H1 (cell line): Measurements from ENCODE around the gene ELFN1. TPM values are rescaled to one million over a fixed set of nuclear protein-coding genes. Genes with fewer than 3 reads are reported as not detected.

Source experiments
- CTCF ChIA-PET: fragments of 300-600 bp; sonication (Branson Sonifier 250); formaldehyde crosslinking; loops from one replicate; lab custom pipeline; 2021; ENCODE audit not compliant: partially characterized antibody; lab: Charles Lee
- POLR2A ChIA-PET: fragments of 300-600 bp; sonication (Branson Sonifier 250); formaldehyde crosslinking; loops from one replicate; lab custom pipeline; 2021; ENCODE audit warnings: inconsistent platforms; ENCODE audit not compliant: partially characterized antibody; lab: Charles Lee
- DNase-seq, 2 experiments: peaks; one replicate each; pipeline versions ENCODE4 v3.0.0 to v3.0.0-alpha.2; 2010 to 2022; ENCODE audit warnings: low spot score in 2 of 2, low read depth in 1 of 2, mixed read lengths in 1 of 2
- FAIRE-seq: peaks from 2 replicates; lab custom pipeline; 2011; peaks lifted over from hg19 to GRCh38; lab: Jason Lieb, UNC
- H2AFZ ChIP-seq: 2 replicates; pipeline ENCODE4 v1.8.1; 2012; ENCODE audit warnings: low read length, inconsistent platforms
- H2AK5ac ChIP-seq: 2 replicates; pipeline ENCODE4 v1.6.1; 2013; ENCODE audit warnings: low read depth, low read length
- H2BK120ac ChIP-seq: replicated peaks from 2 replicates; pipeline ENCODE3; 2013; ENCODE audit warnings: low read depth, low read length, inconsistent platforms
- H2BK12ac ChIP-seq: 2 replicates; pipeline ENCODE4 v1.6.1; 2013; ENCODE audit warnings: low read depth, low read length
- H2BK15ac ChIP-seq: 2 replicates; pipeline ENCODE4 v1.6.1; 2013; ENCODE audit warnings: low read length
- H2BK20ac ChIP-seq: 2 replicates; pipeline ENCODE4 v1.6.1; 2013; ENCODE audit warnings: low read length
- H2BK5ac ChIP-seq: 2 replicates; pipeline ENCODE4 v1.6.1; 2013; ENCODE audit warnings: low read depth, low read length
- H3K14ac ChIP-seq: 2 replicates; pipeline ENCODE4 v1.6.1; 2013; ENCODE audit warnings: inconsistent platforms; ENCODE audit not compliant: insufficient read length
- H3K18ac ChIP-seq: 2 replicates; pipeline ENCODE4 v1.6.1; 2013; ENCODE audit warnings: low read length; ENCODE audit errors: extremely low read depth
- H3K23ac ChIP-seq: 2 replicates; pipeline ENCODE4 v1.6.1; 2013; ENCODE audit warnings: inconsistent platforms; ENCODE audit not compliant: insufficient read length
- H3K23me2 ChIP-seq: 2 replicates; pipeline ENCODE4 v1.6.1; 2013; ENCODE audit warnings: low read depth, low read length
- H3K27ac ChIP-seq: 2 replicates; pipeline ENCODE4 v1.6.1; 2011; ENCODE audit warnings: low read depth, low read length, inconsistent platforms
- H3K27me3 ChIP-seq, 4 experiments: replicated peaks in 1 of 4; 1 replicate in 1 of 4; 2 replicates in 3 of 4; pipeline versions ENCODE4 v1.6.1 to v1.8.1; 2011 to 2013; ENCODE audit warnings: low read length in 3 of 4, mild to moderate bottlenecking in 3 of 4, inconsistent platforms in 2 of 4, mixed read lengths in 2 of 4, moderate library complexity in 1 of 4; ENCODE audit not compliant: control insufficient read depth in 3 of 4, insufficient read depth in 3 of 4; ENCODE audit errors: extremely low read depth in 1 of 4
- H3K36me3 ChIP-seq, 4 experiments: 2 replicates each; pipeline versions ENCODE4 v1.6.1 to v1.8.1; 2011 to 2013; ENCODE audit warnings: mild to moderate bottlenecking in 4 of 4, low read length in 3 of 4, moderate library complexity in 2 of 4, control low read depth in 1 of 4, inconsistent platforms in 1 of 4; ENCODE audit not compliant: insufficient read depth in 4 of 4, control insufficient read depth in 2 of 4
- H3K4ac ChIP-seq: replicated peaks from 2 replicates; pipeline ENCODE3; 2013; ENCODE audit warnings: low read length, low read depth, mixed read lengths, inconsistent platforms; ENCODE audit not compliant: insufficient read length
- H3K4me1 ChIP-seq, 4 experiments: replicated peaks in 1 of 4; 1 replicate in 1 of 4; 2 replicates in 3 of 4; pipeline versions ENCODE4 v1.6.1 to v1.8.1; 2011 to 2013; ENCODE audit warnings: low read length in 3 of 4, inconsistent platforms in 2 of 4, mixed read lengths in 1 of 4; ENCODE audit not compliant: insufficient read depth in 4 of 4, control insufficient read depth in 3 of 4
- H3K4me2 ChIP-seq, 2 experiments: 2 replicates each; pipeline versions ENCODE4 v1.6.1 to v1.8.1; 2011 to 2013; ENCODE audit warnings: low read depth in 2 of 2, low read length in 2 of 2, control low read depth in 1 of 2, inconsistent platforms in 1 of 2, mild to moderate bottlenecking in 1 of 2; ENCODE audit not compliant: insufficient read depth in 1 of 2
- H3K4me3 ChIP-seq, 4 experiments: fragments of 200-600, 300-600 bp in 1 of 4; sonication (generic), shearing (Covaris generic), sonication (Bioruptor Twin) in 1 of 4; 2 replicates each; pipeline versions ENCODE4 v1.5.1 to v1.8.1; 2011 to 2016; ENCODE audit warnings: low read length in 4 of 4, low read depth in 3 of 4, control low read depth in 2 of 4, inconsistent platforms in 2 of 4, mild to moderate bottlenecking in 2 of 4, mixed read lengths in 1 of 4, moderate library complexity in 1 of 4; ENCODE audit not compliant: insufficient read depth in 2 of 4; ENCODE audit errors: extremely low read depth in 1 of 4
- H3K56ac ChIP-seq: replicated peaks from 2 replicates; pipeline ENCODE3; 2013; ENCODE audit warnings: low read depth, mild to moderate bottlenecking, mixed read lengths, low read length, inconsistent platforms; ENCODE audit not compliant: insufficient read length
- H3K79me1 ChIP-seq: 2 replicates; pipeline ENCODE4 v1.6.1; 2013; ENCODE audit warnings: low read depth, low read length, control low read depth
- H3K79me2 ChIP-seq, 2 experiments: 2 replicates each; pipeline versions ENCODE4 v1.6.1 to v1.8.1; 2012 to 2013; ENCODE audit warnings: low read length in 2 of 2, mild to moderate bottlenecking in 2 of 2, inconsistent platforms in 1 of 2; ENCODE audit not compliant: insufficient read depth in 2 of 2, control insufficient read depth in 1 of 2
- H3K9ac ChIP-seq, 4 experiments: replicated peaks in 1 of 4; 1 replicate in 1 of 4; 2 replicates in 3 of 4; pipeline versions ENCODE4 v1.6.1 to v1.8.1; 2011 to 2013; ENCODE audit warnings: low read depth in 3 of 4, low read length in 3 of 4, control low read depth in 2 of 4, mild to moderate bottlenecking in 2 of 4, moderate library complexity in 2 of 4, inconsistent platforms in 1 of 4; ENCODE audit errors: extremely low read depth in 1 of 4
- H3K9me3 ChIP-seq, 2 experiments: 2 replicates each; pipeline versions ENCODE4 v1.6.1 to v1.8.1; 2012 to 2013; ENCODE audit warnings: mild to moderate bottlenecking in 2 of 2, moderate library complexity in 2 of 2, control low read depth in 1 of 2, inconsistent platforms in 1 of 2, low read depth in 1 of 2, low read length in 1 of 2, mixed read lengths in 1 of 2; ENCODE audit not compliant: insufficient read depth in 2 of 2
- H4K20me1 ChIP-seq, 2 experiments: replicated peaks in 1 of 2; 2 replicates each; pipeline versions ENCODE3 to v1.8.1; 2011 to 2013; ENCODE audit warnings: inconsistent platforms in 2 of 2, low read length in 2 of 2, mild to moderate bottlenecking in 1 of 2; ENCODE audit not compliant: insufficient read depth in 2 of 2, control insufficient read depth in 1 of 2
- H4K5ac ChIP-seq: 2 replicates; pipeline ENCODE4 v1.6.1; 2013; ENCODE audit warnings: low read length, low read depth, mixed read lengths, inconsistent platforms; ENCODE audit not compliant: insufficient read length
- H4K8ac ChIP-seq: 2 replicates; pipeline ENCODE4 v1.8.0; 2013; ENCODE audit warnings: mild to moderate bottlenecking, moderate library complexity, low read length, inconsistent platforms; ENCODE audit not compliant: insufficient read depth; ENCODE audit errors: extremely low read depth
- H4K91ac ChIP-seq: replicated peaks from 2 replicates; pipeline ENCODE3; 2013; ENCODE audit warnings: low read length, mixed read lengths, inconsistent platforms; ENCODE audit not compliant: insufficient read length
- BACH1 ChIP-seq: IDR thresholded peaks from 2 replicates; pipeline ENCODE4 v1.6.1; 2012; ENCODE audit warnings: low read length, improper control_type of control experiment
- CREB1 ChIP-seq: IDR thresholded peaks from 2 replicates; pipeline ENCODE4 v1.6.1; 2012; ENCODE audit warnings: inconsistent platforms
- GABPA ChIP-seq: IDR thresholded peaks from 2 replicates; pipeline ENCODE4 v1.6.1; 2011; ENCODE audit warnings: mild to moderate bottlenecking, low read length, moderate library complexity, borderline replicate concordance; ENCODE audit not compliant: insufficient read depth
- GTF2F1 ChIP-seq: IDR thresholded peaks from 2 replicates; pipeline ENCODE4 v1.6.1; 2012; ENCODE audit warnings: low read depth, low read length, improper control_type of control experiment, borderline replicate concordance
- HDAC6 ChIP-seq: IDR thresholded peaks from one replicate; pipeline ENCODE4 v1.7.1; 2012; ENCODE audit warnings: low read depth, mild to moderate bottlenecking, inconsistent platforms, low read length, moderate library complexity
- JUN ChIP-seq: IDR thresholded peaks from 2 replicates; pipeline ENCODE4 v1.6.1; 2011; ENCODE audit warnings: low read depth, mild to moderate bottlenecking, improper control_type of control experiment, low read length
- KDM4A ChIP-seq: IDR thresholded peaks from one replicate; pipeline ENCODE4 v1.7.1; 2012; ENCODE audit warnings: low read depth, mild to moderate bottlenecking, moderate library complexity, low read length, inconsistent platforms; ENCODE audit not compliant: severe bottlenecking
- KDM5A ChIP-seq: fragments of 200-600 bp; IDR thresholded peaks from 2 replicates; pipeline ENCODE4 v1.7.1; 2012; ENCODE audit warnings: mild to moderate bottlenecking, low read length, inconsistent platforms, mixed read lengths
- PHF8 ChIP-seq: fragments of 200-600 bp; sonication (generic); conservative IDR thresholded peaks from 2 replicates; pipeline ENCODE4 v1.7.1; 2012; ENCODE audit warnings: low read depth, mild to moderate bottlenecking, inconsistent platforms, low read length, moderate library complexity
- POLR2AphosphoS5 ChIP-seq: IDR thresholded peaks from 2 replicates; pipeline ENCODE4 v1.6.1; 2011; ENCODE audit warnings: low read depth, low read length
- RFX5 ChIP-seq: IDR thresholded peaks from 2 replicates; pipeline ENCODE4 v1.6.1; 2011; ENCODE audit warnings: low read depth, low read length, improper control_type of control experiment, borderline replicate concordance
- SP2 ChIP-seq: IDR thresholded peaks from 2 replicates; pipeline ENCODE4 v1.6.1; 2012; ENCODE audit warnings: mild to moderate bottlenecking, low read length, inconsistent platforms
- ZNF274 ChIP-seq: IDR thresholded peaks from 2 replicates; pipeline ENCODE4 v1.7.0; 2012; ENCODE audit warnings: low read length, borderline replicate concordance; ENCODE audit errors: extremely low read depth
- WGBS, 2 experiments: shearing (Covaris generic) in 1 of 2; methylation state at CpG; one replicate each; pipeline versions ENCODE4 v1.1.6 to v1.1.7; 2013 to 2015; ENCODE audit warnings: low lambda C conversion rate in 2 of 2, mixed read lengths in 2 of 2, inconsistent platforms in 1 of 2, low coverage in 1 of 2, missing lambda C conversion rate in 1 of 2; ENCODE audit not compliant: insufficient replicate concordance in 2 of 2, insufficient coverage in 1 of 2, insufficient read length in 1 of 2; ENCODE audit errors: extremely low coverage in 1 of 2, missing lambda C conversion rate in 1 of 2; 5-methylcytosine and 5-hydroxymethylcytosine counted together
- polyA plus RNA-seq, 7 experiments: library from polyadenylated mRNA; depleted of rRNA in 3 of 7; stranded (reverse) in 5 of 7; unstranded in 2 of 7; fragments of >200 nt in 5 of 7; fragments of 200-250 nt in 2 of 7; gene quantifications; 1 replicate in 5 of 7; 2 replicates in 1 of 7; 4 replicates in 1 of 7; pipeline versions ENCODE4 v1.2.1 to v1.2.3, GENCODE V29; 2011 to 2013; ENCODE audit warnings: missing spikeins in 2 of 7, mixed read lengths in 2 of 7
- total RNA-seq: library from RNA; stranded (reverse); fragmentation: NEBNext Ultra II Directional; extraction: Animal tissue kit (Norgen Biotek cat#: 25700); gene quantifications from 2 replicates; pipeline ENCODE4 v1.2.1, GENCODE V29; 2021
- TF ChIP-seq, protein P1 (sequence below): IDR thresholded peaks from 2 replicates; pipeline ENCODE4 v1.6.1; 2012; ENCODE audit warnings: inconsistent platforms

Gene ELFN1
- total and polyA plus RNA-seq, 2 of the 8 experiments (the other 6 are each of a cell fraction or from before 2014, with no cell fraction given), result 2.0 to 4.5 TPM

DNA sequence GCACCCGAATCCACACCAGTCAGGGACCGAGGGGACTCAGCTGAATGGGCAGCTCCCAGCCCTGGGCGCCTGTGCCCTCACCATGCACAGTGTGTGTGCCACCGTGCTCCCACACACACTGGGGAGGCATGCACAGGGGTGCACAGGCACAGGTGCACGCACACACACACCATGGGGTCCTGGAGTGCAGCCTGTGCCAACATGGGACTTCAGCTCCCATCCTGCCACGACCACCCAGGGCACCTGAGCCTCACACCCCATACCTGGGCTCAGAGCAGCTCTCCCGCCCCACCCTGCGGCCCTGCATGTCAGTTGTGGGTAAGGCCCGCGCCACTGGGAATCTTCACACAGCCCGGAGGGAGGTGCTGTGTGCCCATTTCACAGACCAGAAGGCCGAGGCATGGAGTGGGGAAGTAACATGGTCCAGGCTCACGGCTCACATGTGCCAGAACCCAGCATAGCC, 8.0 kb downstream of the ELFN1 start:
- no peaks in the 10 kb centered on the region for H3K23me2 ChIP-seq
- no peak overlapping the region for H3K9ac ChIP-seq
- H3K27ac ChIP-seq, result no peak overlapping the region
- H2BK5ac ChIP-seq, result no peak overlapping the region
- no peak overlapping the region for H4K91ac ChIP-seq
- H3K9me3 ChIP-seq, result no peaks in the 10 kb centered on the region; a peak in 1 of 4 replicates
- H4K8ac ChIP-seq, result no peak overlapping the region
- CTCF ChIA-PET, result interaction anchor here (1.5 to 1.9 kb wide), 2 partner anchors 15 to 81 kb away, joined by 5 to 12 read pairs; no protein-coding TSS in a partner anchor
- no peak overlapping the region for H2AFZ ChIP-seq
- no peaks in the 10 kb centered on the region; a peak in 1 of 8 replicates for H3K36me3 ChIP-seq
- no peak for FAIRE-seq
- H3K23ac ChIP-seq, result no peak overlapping the region
- no peaks in the 10 kb centered on the region; a peak in 2 of 7 replicates for H3K4me1 ChIP-seq
- no peak for DNase-seq
- no peak overlapping the region for H3K4me2 ChIP-seq
- H3K79me2 ChIP-seq, result no peaks in the 10 kb centered on the region
- H3K79me1 ChIP-seq, result peaks cover 4% of the 10 kb centered on the region; the same call in 1 of the 2 replicates
- peaks cover 0 to 10% of the 10 kb centered on the region in 2 experiments for H4K20me1 ChIP-seq
- no peak overlapping the region for H2BK120ac ChIP-seq
- H2BK15ac ChIP-seq, result no peak overlapping the region
- H3K4me3 ChIP-seq, result no peak overlapping the region
- H3K4ac ChIP-seq, result no peak overlapping the region
- POLR2A ChIA-PET, result interaction anchor here (4.5 kb wide), 1 partner anchor 16 kb away, joined by 9 read pairs; no protein-coding TSS in a partner anchor
- no peak overlapping the region for H3K14ac ChIP-seq
- no peak overlapping the region for H2AK5ac ChIP-seq
- TF ChIP-seq KDM5A (no peak), GTF2F1 (no peak), JUN (no peak), BACH1 (no peak), SP2 (no peak), CREB1 (no peak), POLR2AphosphoS5 (no peak), HDAC6 (no peak), KDM4A (no peak), RFX5 (no peak), ZNF274 (no peak), PHF8 (no peak), GABPA (no peak)
- TF ChIP-seq, protein P1, sequence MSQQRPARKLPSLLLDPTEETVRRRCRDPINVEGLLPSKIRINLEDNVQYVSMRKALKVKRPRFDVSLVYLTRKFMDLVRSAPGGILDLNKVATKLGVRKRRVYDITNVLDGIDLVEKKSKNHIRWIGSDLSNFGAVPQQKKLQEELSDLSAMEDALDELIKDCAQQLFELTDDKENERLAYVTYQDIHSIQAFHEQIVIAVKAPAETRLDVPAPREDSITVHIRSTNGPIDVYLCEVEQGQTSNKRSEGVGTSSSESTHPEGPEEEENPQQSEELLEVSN, result no peak
- TF ChIP-seq, all 59 proteins: peak for 0
- 83% methylated on average over 13 of the region's 13 CpGs; no CpG with 5 or more reads in 1 of the 2 experiments for WGBS, 2 experiments
- Histone ChIP-seq H3K18ac (no peak overlapping the region), H4K5ac (no peak overlapping the region), H2BK12ac (no peak overlapping the region), H3K56ac (no peak overlapping the region), H3K27me3 (no peaks in the 10 kb centered on the region), H2BK20ac (no peak overlapping the region)
